Stimulated activated CD8-positive, alpha-beta memory T cell treated with anti-CD3 and anti-CD28 coated beads, Interleukin-7, amount 100 ng/mL, for 1 hour (primary cell): ENCODE measurements around the gene ZNF285.
"Not testable (repeated sequence)": the region's sequence is repeated elsewhere in the genome, so short reads cannot be mapped to it uniquely, and the experiment has no call there.

Experiments used
- DNase-seq, 2 donors: peaks; one replicate each; pipeline ENCODE4 v3.0.0-alpha.2; 2020; ENCODE audit warnings: low read depth in 2 of 2

ZNF285 gene

GRCh38 chr19:44401139-44402115 lies at the start of gene ZNF285:
TSS of gene ZNF285 (minus strand) at chr19:44401608. CDS start at chr19:44397213, 4,395 bp downstream.
- peak; percentile 40 to 47 for DNase-seq

GRCh38 chr19:44447916-44448674 lies 46.7 kb upstream of the ZNF285 start, which contains the start of gene ZNF229:
TSS of gene ZNF229 (minus strand) at chr19:44448472. CDS start at chr19:44442847, 5,625 bp downstream.
- peak; percentile 13 to 36 for DNase-seq

- no peak for DNase-seq
Observed at GRCh38 chr19:44438441-44438840, 37.0 kb upstream of the ZNF285 start.

- no peak for DNase-seq
Observed at GRCh38 chr19:44435441-44435840, 34.0 kb upstream of the ZNF285 start.

GRCh38 chr19:44430956-44431355 lies 29.5 kb upstream of the ZNF285 start:
- no peak for DNase-seq

- not testable (repeated sequence) for DNase-seq
Observed at GRCh38 chr19:44415553-44415952, 14.1 kb upstream of the ZNF285 start.

GRCh38 chr19:44389268-44389667 lies 12.1 kb downstream of the ZNF285 start:
- not testable (repeated sequence) for DNase-seq

- no peak for DNase-seq
Observed at GRCh38 chr19:44374789-44375188, 26.6 kb downstream of the ZNF285 start.

GRCh38 chr19:44371815-44372480 lies 29.5 kb downstream of the ZNF285 start:
- DNase-seq, result no peak

- DNase-seq, result no peak
Observed at GRCh38 chr19:44367024-44367423, 34.4 kb downstream of the ZNF285 start.

GRCh38 chr19:44356383-44357111 lies 44.9 kb downstream of the ZNF285 start, which contains the start of gene ZNF112:
TSS of gene ZNF112 (minus strand) at chr19:44356680. CDS start at chr19:44340539, 16,141 bp downstream.
- no peak for DNase-seq

GRCh38 chr19:44346556-44346955 lies 54.9 kb downstream of the ZNF285 start:
- DNase-seq, result no peak

GRCh38 chr19:44345959-44346358 lies 55.4 kb downstream of the ZNF285 start:
- DNase-seq, result no peak

- no peak for DNase-seq
Observed at GRCh38 chr19:44344255-44344654, 57.2 kb downstream of the ZNF285 start.

- DNase-seq, result no peak
Observed at GRCh38 chr19:44341794-44342193, 59.6 kb downstream of the ZNF285 start.

- DNase-seq, result not testable (repeated sequence)
Observed at GRCh38 chr19:44334639-44335038, 66.8 kb downstream of the ZNF285 start.
